VCaP (cell line): ENCODE data around the gene ZNF70.

Experiments used
- H3K27ac ChIP-seq: fragments of 450-650 bp; 2 replicates; pipeline ENCODE4 v1.5.1; 2017
- CTCF ChIP-seq: fragments of 450-650 bp; conservative IDR thresholded peaks from 2 replicates; pipeline ENCODE4 v1.5.1; 2017; ENCODE audit warnings: mild to moderate bottlenecking, moderate library complexity

Gene ZNF70

DNA sequence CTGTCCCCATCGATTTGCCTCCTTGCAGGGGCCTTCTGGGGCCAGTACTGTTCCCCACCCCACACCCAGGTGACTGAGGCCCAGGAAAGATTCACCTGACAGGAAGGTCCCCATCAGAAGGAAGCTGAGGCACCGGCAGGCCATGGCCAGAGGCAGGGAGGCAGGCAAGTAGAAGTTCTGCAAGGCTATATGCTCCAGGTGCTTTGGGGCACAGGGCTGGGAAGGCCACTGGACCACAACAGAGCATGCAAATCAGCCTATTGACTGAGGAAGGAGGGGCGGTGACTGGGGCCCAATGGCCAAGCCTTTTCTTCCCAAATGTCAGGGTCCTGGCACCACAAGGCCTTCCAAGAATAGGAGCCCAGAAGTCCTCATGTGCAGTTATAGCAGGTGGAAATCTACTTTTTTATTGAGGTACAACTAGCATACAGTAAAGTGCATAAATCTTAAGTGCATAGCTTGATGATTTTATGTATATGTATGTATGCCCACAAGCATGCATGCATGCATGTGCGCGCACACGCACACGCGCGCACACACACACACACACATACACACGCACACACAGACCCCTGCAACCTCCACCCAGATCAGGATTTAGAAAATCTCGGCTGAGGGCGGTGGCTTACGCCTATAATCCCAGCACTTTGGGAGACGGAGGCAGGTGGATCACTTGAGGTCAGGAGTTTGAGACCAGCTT, 3.5 kb upstream of the ZNF70 start, which contains the start of gene VPREB3:
Gene VPREB3 (minus strand): TSS at position 206 of the 700 bp plus-strand sequence. CDS start 62 bp downstream, at position 144.
- H3K27ac ChIP-seq, result no peak within 1 kb of the TSS
- no peak for TF ChIP-seq CTCF

DNA sequence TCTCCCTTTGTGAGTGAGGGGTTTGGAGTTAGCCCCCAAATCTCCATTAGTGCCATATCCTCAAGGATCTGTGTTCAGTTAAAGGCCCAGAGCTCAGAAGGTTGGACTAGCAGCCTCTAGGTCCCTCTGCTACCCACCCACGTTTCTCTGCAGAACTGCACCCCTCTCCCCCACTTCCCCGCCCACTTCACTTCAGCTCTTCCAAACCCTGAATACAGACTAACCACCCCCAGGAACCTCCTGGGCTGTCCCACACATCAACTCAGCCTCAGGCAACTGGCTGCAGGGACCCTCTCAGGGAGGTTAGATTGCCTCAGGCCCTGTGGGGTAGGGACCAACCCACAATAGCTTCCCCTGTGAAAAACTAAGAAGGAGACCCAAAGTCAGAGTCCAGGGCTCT, 2.5 kb upstream of the ZNF70 start:
- no peak for TF ChIP-seq CTCF
- no peak overlapping the region for H3K27ac ChIP-seq

- H3K27ac ChIP-seq, result no peak overlapping the region
Observed at GRCh38 chr22:23752750-23753149, 1.8 kb upstream of the ZNF70 start.

DNA sequence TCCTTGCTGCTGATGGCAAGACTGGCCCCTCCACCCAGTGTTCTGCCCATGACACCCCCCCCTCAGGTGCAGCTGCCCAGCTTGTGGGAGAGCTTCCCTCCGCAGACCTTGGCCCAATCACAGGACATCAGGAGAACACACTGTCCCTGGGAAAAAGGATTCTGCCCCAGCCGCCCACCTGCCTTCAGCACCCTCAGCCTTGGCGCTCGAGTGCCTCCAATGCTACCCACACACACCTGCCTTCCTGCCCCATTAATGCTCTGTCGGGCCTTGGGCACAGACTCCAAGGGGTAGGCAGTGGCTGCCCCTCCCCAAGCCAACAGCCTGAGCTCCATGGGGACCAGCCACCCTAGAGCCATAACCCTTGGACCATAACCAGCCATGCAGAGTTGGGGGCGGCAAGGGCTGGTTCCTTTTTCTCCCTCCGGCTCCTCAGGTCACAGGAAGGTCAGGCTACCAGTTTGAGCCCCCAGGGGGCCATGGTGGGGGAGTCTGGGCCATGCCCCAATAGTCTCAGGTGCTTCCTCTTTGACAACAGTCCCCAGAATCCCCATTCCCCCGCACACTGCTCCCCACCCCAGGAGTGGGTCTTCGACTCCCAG, 1.3 kb upstream of the ZNF70 start:
- TF ChIP-seq CTCF, result no peak
- H3K27ac ChIP-seq, result peak overlapping the region; percentile 90

More at GRCh38 chr22:23752750-23753149, 1.8 kb upstream of the ZNF70 start:
- no peak for TF ChIP-seq CTCF

GRCh38 chr22:23751441-23751996, 607 bp upstream of the ZNF70 start:
- H3K27ac ChIP-seq, result peak overlapping the region; percentile 90
- no peak for TF ChIP-seq CTCF

GRCh38 chr22:23750367-23750713, 572 bp downstream of the ZNF70 start:
- peak overlapping the region; percentile 90 for H3K27ac ChIP-seq
- no peak for TF ChIP-seq CTCF

GRCh38 chr22:23749841-23750301, 1.0 kb downstream of the ZNF70 start:
- TF ChIP-seq CTCF, result no peak
- peak overlapping the region; percentile 90 for H3K27ac ChIP-seq
